Measurements from ENCODE around the gene HPS4.
"Not testable (repeated sequence)": the region's sequence is repeated elsewhere in the genome, so short reads cannot be mapped to it uniquely, and the experiment has no call there.

Gene HPS4

DNA sequence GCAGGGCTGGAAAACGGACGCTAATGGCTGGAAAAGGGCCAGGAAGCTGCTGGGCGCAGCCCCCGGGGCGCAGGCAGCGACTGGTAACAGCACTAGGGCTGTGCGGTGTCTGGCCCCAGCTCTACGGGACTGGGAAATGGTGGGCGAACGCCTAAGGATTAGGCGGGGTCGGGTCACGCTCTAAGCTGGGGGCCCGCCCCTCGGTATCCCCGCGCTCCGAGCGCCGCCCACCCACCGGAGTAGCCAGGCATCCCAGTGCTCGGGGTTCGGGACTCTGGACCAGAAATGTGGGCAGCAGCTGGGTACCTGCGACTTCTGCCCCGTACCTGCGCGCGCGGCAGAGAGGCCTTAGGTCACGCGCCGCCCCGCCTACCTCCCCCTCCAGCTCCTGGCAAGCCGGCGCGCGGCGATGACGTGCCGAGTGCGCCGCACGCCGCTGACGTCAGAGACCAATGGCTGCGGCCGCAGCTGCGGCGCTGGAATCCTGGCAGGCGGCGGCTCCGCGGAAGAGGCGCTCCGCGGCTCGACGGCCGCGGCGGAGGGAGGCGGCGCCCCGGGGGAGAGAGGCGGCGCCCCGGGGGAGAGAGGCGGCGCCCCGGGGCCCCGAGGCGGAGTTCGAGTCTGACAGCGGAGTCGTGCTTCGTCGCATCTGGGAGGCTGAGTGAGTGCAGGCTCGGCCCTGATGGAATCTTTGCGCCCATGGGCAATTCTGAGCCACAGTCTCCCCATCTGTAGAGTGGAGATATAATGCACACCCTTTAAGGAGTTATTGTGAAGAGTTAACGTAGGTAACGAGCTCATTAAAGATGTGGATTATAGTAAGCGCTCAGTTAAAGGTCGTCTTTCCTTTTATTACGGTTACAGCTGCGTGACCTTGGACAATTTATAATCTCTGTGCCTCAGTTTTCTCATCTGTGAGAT, at the start of gene HPS4, which contains the start of gene SRRD:
HPS4 (minus strand) TSS at position 345 of the 921 bp plus-strand sequence. CDS start 2,021 bp downstream, outside the sequence.
SRRD (plus strand) TSS at position 439 of the 921 bp plus-strand sequence; CDS start at position 453, 14 bp downstream.
- H3K4me3 ChIP-seq (ENCODE audit: control insufficient read depth, low read depth, low read length): peak within 1 kb of the TSS; percentile 92
- peak; percentile 83 for DNase-seq (ENCODE audit: low read depth)
- TF ChIP-seq, protein P1, sequence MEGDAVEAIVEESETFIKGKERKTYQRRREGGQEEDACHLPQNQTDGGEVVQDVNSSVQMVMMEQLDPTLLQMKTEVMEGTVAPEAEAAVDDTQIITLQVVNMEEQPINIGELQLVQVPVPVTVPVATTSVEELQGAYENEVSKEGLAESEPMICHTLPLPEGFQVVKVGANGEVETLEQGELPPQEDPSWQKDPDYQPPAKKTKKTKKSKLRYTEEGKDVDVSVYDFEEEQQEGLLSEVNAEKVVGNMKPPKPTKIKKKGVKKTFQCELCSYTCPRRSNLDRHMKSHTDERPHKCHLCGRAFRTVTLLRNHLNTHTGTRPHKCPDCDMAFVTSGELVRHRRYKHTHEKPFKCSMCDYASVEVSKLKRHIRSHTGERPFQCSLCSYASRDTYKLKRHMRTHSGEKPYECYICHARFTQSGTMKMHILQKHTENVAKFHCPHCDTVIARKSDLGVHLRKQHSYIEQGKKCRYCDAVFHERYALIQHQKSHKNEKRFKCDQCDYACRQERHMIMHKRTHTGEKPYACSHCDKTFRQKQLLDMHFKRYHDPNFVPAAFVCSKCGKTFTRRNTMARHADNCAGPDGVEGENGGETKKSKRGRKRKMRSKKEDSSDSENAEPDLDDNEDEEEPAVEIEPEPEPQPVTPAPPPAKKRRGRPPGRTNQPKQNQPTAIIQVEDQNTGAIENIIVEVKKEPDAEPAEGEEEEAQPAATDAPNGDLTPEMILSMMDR (conservative IDR thresholded peaks at IDR 0.05; ENCODE audit: control insufficient read depth, insufficient read depth, low read depth, low read length): no peak

DNA sequence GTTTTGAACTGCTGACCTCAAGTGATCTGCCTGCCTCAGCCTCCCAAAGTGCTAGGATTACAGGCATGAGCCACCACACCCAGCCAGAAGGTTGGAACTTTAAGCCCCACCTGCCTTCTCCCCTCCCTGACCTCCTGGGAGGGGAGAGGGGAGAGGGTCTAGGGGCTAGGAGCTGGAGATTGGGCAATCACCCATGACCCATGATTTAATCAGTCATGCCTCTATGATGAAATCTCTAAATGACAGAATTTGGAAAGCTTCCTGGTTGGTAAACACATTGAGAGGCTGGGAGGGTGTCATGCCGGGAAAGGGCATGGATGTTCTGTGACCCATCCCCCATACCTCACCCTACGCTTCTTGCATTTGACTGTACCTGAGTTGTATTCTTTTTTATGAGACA, 45.8 kb upstream of the HPS4 start:
- TF ChIP-seq, protein P1 (conservative IDR thresholded peaks at IDR 0.05; ENCODE audit: control insufficient read depth, insufficient read depth, low read depth, low read length): no peak
- peak; percentile 62 for DNase-seq (ENCODE audit: low read depth)
- no peak overlapping the region for H3K4me3 ChIP-seq (ENCODE audit: control insufficient read depth, low read depth, low read length)

DNA sequence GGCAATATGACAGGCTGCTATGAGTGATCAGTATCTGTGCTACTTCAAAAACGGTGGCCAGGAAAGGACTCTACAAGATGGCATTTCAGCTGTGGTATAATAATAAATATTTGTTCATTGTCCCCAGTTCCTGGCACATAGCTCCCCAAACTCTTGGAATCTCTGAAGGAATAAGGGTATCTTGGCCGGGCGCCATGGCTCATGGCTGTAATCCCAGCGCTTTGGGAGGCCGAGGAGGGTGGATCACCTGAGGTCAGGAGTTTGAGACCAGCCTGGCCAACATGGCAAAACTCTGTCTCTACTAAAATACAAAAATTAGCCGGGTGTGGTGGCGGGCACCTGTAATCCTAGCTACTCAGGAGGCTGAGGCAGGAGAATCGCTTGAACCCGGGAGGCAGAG, 44.9 kb upstream of the HPS4 start:
- DNase-seq (ENCODE audit: low read depth); H3K4me3 ChIP-seq (ENCODE audit: control insufficient read depth, low read depth, low read length): not testable (repeated sequence)

DNA sequence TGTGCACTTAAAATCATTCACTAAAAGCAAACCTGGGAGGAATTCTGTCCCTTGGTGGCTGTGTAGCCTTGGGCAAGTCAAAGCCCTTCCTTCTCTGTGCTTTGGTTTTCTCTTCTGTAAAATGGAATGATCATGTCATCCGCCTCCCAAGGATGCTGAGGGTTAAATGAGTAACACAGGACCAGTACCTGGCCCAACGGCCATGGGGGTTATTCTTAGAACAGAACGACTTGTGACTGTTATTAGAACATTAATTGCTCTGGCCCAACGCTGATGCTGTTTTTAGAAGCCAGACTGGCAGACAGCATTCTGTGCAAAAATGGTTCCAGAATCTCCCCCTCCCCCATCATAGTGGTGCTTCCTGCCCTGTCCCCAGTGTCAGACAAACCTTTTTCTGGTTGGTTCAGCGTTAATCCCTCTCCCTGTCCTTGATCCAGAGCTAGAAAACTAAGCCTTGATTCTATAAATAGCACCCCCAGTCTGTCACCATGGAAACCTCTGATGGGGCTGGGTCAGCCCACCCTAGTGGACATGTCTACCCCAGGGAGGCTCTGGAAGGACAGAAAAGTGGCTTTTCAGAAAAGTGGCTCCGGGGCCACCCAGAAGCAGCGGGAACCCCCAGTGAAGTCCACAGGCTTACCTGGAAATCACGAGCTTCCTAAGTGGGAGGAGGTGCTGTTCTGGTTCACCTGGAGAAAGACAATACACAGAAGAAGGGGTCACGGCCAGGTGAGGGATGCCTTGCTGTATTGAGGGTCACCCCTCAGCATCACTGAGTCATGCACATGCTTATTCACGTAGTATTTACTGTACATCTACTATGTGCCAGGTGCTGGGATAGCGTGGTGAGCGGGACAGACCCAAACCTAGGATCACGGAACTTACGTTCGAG, 44.2 kb upstream of the HPS4 start:
- no peak for DNase-seq (ENCODE audit: low read depth)
- TF ChIP-seq, protein P1 (conservative IDR thresholded peaks at IDR 0.05; ENCODE audit: control insufficient read depth, insufficient read depth, low read depth, low read length): no peak
- H3K4me3 ChIP-seq (ENCODE audit: control insufficient read depth, low read depth, low read length): no peak overlapping the region

DNA sequence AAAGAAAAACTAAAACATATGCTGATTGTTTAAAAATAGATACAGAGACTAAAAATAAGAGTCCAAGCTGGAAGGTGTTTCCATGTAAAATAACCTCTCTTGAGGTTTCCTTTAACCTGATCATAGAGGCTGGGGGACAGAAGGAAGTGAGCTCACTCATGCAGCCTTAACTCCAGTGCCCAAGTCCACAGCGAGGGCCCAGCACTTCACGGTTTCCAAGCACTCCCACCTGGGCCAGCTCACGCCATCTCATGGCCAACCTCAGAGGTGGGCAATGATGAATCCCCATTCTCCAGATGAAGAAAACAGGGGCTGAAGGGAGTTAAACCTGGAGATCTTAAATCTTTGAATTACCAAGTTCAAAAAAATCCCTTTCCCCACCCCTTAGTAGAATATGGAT, 43.6 kb upstream of the HPS4 start:
- no peak overlapping the region for H3K4me3 ChIP-seq (ENCODE audit: control insufficient read depth, low read depth, low read length)
- no peak for DNase-seq (ENCODE audit: low read depth)
- TF ChIP-seq, protein P1 (conservative IDR thresholded peaks at IDR 0.05; ENCODE audit: control insufficient read depth, insufficient read depth, low read depth, low read length): no peak

DNA sequence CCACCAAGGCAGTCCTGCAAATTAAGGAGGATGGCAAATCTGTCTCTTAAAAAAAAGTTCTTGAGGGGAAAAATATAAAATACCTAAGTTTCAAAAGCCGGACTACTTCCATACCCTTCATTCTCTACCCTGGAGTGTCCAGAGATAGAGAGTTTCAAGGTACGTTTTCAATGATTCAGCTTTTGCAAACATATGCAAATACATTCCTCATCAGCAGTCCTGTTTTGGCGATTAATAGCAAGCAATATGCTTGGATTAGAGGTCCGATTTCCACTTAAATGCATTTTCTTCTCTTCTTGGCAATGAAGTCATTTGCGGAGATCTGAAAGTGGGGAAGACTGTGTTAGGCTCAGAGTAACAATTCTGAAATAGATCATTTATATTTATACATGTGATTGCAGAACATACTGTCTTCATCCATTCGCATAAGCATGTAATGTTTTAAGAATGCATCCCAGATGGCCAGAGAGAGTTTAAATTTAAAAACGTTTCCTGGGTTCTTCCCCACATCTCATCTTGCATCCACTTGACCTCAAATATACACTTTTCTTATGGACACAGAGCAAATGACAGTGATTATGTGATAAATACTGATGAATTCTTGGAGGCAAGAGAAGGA, 42.5 kb upstream of the HPS4 start:
- TF ChIP-seq, protein P1 (conservative IDR thresholded peaks at IDR 0.05; ENCODE audit: control insufficient read depth, insufficient read depth, low read depth, low read length): no peak

More for the DNA sequence above, 42.5 kb upstream of the HPS4 start:
- no peak overlapping the region for H3K4me3 ChIP-seq (ENCODE audit: control insufficient read depth, low read depth, low read length)
- DNase-seq (ENCODE audit: low read depth): no peak
